ENCODE measurements around the gene MRPL16. TPM values are rescaled to one million over a fixed set of nuclear protein-coding genes. Genes with fewer than 3 reads are reported as not detected.
A peak's percentile ranks its signal among the peaks of the same experiment; 100 is the strongest.

The MRPL16 gene
- total and polyA plus RNA-seq, 12 donors, result 47.5 to 143 (median 74.1) TPM

DNA sequence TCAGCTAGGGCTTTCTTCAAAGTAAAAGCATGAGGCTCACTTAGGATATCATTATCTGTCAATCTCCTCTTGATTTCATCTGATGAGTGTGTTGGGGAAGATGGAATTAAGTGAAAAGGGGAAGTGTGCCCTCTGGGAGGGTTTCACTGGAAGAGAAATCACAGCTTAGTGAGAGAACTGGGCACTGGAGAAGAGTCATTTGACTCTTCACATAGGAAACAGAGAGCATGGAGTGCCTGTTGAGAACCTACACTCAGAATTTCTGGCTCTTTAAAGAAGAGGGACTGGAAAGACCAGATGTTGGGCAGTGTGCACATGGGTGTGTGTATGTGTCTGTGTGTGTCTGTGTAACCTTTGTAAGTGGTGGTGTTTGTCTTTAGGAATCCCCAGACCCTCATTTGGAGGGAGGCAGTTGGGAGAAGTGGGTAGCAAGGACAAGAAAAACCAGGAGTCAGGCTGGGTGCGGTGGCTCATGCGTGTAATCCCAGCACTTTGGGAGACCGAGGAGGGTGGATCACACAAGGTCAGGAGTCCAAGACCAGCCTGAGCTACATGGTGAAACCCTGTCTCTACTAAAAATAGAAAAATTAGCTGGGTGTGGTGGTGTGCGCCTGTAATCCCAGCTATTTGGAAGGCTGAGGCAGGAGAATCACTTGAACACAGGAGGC is 45.4 kb downstream of the MRPL16 start:
- H3K27ac ChIP-seq, result peak overlapping the region in 2 of 5 donors; percentile 8 to 26
- no peak overlapping the region for H3K4me3 ChIP-seq
- peaks cover 30 to 38% of the 10 kb centered on the region in 2 donors for H3K4me1 ChIP-seq (replicated peaks in 1 of 2)
- no peaks in the 10 kb centered on the region for H3K27me3 ChIP-seq
- no peaks in the 10 kb centered on the region for H3K9me3 ChIP-seq (replicated peaks in 1 of 3)
- DNase-seq, result peak in 1 of 7 donors; percentile 45
- no peaks in the 10 kb centered on the region for H3K36me3 ChIP-seq (replicated peaks in 1 of 2)
- 71 to 77% (median 71%) methylated on average over 4 of the region's 4 CpGs for WGBS, 4 donors
- intact Hi-C loops (cut with DNase I), result no loop called here
- TF ChIP-seq, protein P1, sequence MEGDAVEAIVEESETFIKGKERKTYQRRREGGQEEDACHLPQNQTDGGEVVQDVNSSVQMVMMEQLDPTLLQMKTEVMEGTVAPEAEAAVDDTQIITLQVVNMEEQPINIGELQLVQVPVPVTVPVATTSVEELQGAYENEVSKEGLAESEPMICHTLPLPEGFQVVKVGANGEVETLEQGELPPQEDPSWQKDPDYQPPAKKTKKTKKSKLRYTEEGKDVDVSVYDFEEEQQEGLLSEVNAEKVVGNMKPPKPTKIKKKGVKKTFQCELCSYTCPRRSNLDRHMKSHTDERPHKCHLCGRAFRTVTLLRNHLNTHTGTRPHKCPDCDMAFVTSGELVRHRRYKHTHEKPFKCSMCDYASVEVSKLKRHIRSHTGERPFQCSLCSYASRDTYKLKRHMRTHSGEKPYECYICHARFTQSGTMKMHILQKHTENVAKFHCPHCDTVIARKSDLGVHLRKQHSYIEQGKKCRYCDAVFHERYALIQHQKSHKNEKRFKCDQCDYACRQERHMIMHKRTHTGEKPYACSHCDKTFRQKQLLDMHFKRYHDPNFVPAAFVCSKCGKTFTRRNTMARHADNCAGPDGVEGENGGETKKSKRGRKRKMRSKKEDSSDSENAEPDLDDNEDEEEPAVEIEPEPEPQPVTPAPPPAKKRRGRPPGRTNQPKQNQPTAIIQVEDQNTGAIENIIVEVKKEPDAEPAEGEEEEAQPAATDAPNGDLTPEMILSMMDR (IDR thresholded peaks at IDR 0.05), result no peak
- TF ChIP-seq POLR2A (IDR thresholded peaks at IDR 0.05), result no peak

DNA sequence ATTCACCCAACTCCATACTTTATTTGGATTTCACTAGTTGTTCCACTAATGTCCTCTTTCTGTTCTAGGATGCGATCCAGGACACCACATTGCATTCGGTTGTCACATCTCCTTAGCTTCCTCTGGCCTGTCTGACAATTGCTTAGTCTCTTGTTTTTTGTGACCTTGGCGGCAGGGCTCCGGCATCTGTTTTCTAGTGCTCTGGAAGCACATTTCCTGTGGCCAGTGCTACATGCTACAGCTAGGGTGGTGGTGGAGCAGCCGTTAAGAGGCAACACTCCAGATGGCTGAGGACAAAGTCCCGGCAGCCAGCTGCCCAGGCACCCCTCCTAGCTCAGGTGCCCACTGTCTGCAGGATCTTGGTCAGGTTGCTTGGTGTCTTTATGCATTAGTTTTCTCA is 48.6 kb downstream of the MRPL16 start:
- peak in 4 of 7 donors; percentile 18 to 62 (median 30) for DNase-seq
- Histone ChIP-seq H3K4me1 (replicated peaks in 1 of 2) (peaks cover 30 to 38% of the 10 kb centered on the region in 2 donors), H3K9me3 (replicated peaks in 1 of 3) (no peaks in the 10 kb centered on the region), H3K36me3 (replicated peaks in 1 of 2) (no peaks in the 10 kb centered on the region), H3K4me3 (no peak overlapping the region), H3K27ac (no peak overlapping the region), H3K27me3 (no peaks in the 10 kb centered on the region)
- intact Hi-C loops (cut with DNase I), result no loop called here
- WGBS, 4 donors, result 48 to 55% (median 53%) methylated on average over 5 to 6 of the region's 6 CpGs
- TF ChIP-seq, protein P1 (IDR thresholded peaks at IDR 0.05), result no peak
- no peak for TF ChIP-seq POLR2A (IDR thresholded peaks at IDR 0.05)

DNA sequence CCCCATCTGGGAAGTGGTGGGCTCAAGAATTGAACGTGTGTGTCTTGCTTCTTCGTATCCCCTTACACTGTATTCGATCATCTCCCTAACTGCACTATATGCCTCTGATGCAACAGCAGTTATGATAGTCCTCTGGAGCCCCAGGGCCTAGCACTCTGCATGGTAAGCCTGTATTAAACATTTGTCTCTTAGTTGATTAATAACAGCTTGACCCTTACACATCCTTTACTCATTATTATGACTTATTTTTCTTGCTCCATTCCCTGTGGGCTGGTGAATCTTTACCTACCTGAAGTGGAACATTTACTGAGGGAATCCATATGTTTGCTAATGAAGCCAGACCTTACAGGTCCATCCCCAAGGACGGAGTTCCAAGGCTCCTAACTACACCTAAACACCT is 49.8 kb downstream of the MRPL16 start:
- Histone ChIP-seq H3K9me3 (replicated peaks in 1 of 3) (no peaks in the 10 kb centered on the region), H3K4me1 (replicated peaks in 1 of 2) (peaks cover 26 to 42% of the 10 kb centered on the region in 2 donors), H3K27ac (no peak overlapping the region), H3K27me3 (no peaks in the 10 kb centered on the region), H3K36me3 (replicated peaks in 1 of 2) (no peaks in the 10 kb centered on the region), H3K4me3 (no peak overlapping the region)
- DNase-seq, result no peak
- no peak for TF ChIP-seq POLR2A (IDR thresholded peaks at IDR 0.05)
- TF ChIP-seq, protein P1 (IDR thresholded peaks at IDR 0.05), result no peak
- intact Hi-C loops (cut with DNase I), result no loop called here
- WGBS, 4 donors, result 87 to 93% (median 92%) methylated on average over 4 of the region's 4 CpGs

DNA sequence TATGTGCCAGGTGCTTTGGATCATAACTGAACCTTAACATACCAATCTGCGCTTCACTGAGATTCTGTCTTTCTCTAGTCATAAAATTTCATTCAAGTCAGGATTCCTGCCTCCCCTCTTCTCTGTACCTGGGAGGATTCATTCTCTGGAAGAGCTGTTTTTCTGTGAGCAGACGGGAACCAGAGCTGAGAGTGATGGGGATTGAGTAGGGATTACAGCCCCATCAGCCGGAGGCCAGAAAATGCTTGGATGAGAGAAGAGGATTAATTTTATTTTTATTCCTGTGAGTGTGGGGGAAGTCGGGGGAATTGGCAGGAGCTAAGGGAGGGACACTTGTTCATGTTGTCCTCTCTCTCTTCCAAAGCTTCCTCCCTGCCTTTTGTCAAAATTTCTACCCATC is 50.7 kb downstream of the MRPL16 start:
- Histone ChIP-seq H3K36me3 (replicated peaks in 1 of 2) (no peaks in the 10 kb centered on the region), H3K4me1 (replicated peaks in 1 of 2) (peaks cover 20 to 34% of the 10 kb centered on the region in 2 donors), H3K4me3 (no peak overlapping the region), H3K27ac (no peak overlapping the region), H3K9me3 (replicated peaks in 1 of 3) (no peaks in the 10 kb centered on the region), H3K27me3 (no peaks in the 10 kb centered on the region)
- TF ChIP-seq, protein P1 (IDR thresholded peaks at IDR 0.05), result no peak
- no peak for TF ChIP-seq POLR2A (IDR thresholded peaks at IDR 0.05)
- WGBS, 4 donors, result 74 to 89% (median 85%) methylated on average over 4 of the region's 4 CpGs
- intact Hi-C loops (cut with DNase I), result no loop called here
- no peak for DNase-seq

All from adrenal gland (tissue), 12 donors.